Measurements from ENCODE around the gene MRC2.

DNA sequence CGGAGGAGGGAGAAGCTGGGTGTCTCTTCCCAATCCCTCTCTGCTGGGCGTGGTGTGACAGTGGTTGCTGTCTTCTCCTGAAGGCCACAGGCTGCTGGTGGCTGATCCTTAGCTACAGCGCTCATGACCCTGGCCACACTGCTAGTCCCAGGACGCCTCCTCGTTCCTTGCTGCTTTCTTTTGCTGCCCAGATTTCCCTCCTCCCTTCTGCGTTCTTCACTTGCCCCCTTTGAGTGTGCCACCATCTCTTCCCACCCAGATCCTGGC, 90.1 kb downstream of the MRC2 start:
- TF ChIP-seq, protein P1, sequence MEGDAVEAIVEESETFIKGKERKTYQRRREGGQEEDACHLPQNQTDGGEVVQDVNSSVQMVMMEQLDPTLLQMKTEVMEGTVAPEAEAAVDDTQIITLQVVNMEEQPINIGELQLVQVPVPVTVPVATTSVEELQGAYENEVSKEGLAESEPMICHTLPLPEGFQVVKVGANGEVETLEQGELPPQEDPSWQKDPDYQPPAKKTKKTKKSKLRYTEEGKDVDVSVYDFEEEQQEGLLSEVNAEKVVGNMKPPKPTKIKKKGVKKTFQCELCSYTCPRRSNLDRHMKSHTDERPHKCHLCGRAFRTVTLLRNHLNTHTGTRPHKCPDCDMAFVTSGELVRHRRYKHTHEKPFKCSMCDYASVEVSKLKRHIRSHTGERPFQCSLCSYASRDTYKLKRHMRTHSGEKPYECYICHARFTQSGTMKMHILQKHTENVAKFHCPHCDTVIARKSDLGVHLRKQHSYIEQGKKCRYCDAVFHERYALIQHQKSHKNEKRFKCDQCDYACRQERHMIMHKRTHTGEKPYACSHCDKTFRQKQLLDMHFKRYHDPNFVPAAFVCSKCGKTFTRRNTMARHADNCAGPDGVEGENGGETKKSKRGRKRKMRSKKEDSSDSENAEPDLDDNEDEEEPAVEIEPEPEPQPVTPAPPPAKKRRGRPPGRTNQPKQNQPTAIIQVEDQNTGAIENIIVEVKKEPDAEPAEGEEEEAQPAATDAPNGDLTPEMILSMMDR (IDR thresholded peaks at IDR 0.05; ENCODE audit: insufficient read depth, low read depth, low read length): no peak
- TF ChIP-seq EZH2 (IDR thresholded peaks at IDR 0.05; ENCODE audit: insufficient read depth, low read length): no peak
